GF-D8 (cell line): ENCODE measurements around the gene RBM17.
"Not testable (repeated sequence)": the region's sequence is repeated elsewhere in the genome, so short reads cannot be mapped to it uniquely, and the experiment has no call there.

Experiments used
- DNase-seq: peaks from one replicate; lab custom pipeline; 2025; lab: John Stamatoyannopoulos, UW

Gene RBM17

DNA sequence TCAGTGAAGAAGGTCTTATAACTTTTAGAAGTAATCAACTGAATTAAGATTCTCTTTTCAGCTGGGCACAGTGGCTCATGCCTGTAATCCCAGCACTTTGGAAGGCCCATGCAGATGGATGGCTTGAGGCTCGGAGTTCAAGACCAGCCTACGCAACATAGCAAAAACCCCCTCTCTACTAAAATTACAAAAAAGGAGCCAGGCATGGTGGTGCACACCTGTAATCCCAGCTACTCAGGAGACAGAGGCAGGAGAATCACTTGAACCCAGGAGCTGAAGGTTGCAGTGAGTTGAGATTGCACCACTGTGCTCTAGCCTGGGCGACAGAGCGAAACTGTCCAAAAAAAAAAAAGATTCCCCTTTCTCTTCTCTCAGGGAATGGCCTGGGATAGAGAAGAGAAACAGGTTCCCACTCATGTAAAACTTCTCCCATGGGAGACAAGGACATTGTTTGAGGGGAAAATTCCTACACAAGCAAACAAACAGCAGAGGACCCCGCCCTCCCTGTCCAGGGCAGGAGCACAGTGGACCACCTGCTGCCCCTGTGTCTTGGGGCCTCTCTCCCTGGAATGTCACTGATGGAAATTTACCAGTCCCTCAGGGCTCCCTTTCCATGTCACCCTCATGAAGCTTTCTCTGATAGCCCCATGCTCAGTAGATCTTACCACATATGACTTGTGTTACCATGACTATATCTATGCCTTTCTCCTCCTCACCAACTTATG, 32.3 kb upstream of the RBM17 start:
- no peak for DNase-seq

DNA sequence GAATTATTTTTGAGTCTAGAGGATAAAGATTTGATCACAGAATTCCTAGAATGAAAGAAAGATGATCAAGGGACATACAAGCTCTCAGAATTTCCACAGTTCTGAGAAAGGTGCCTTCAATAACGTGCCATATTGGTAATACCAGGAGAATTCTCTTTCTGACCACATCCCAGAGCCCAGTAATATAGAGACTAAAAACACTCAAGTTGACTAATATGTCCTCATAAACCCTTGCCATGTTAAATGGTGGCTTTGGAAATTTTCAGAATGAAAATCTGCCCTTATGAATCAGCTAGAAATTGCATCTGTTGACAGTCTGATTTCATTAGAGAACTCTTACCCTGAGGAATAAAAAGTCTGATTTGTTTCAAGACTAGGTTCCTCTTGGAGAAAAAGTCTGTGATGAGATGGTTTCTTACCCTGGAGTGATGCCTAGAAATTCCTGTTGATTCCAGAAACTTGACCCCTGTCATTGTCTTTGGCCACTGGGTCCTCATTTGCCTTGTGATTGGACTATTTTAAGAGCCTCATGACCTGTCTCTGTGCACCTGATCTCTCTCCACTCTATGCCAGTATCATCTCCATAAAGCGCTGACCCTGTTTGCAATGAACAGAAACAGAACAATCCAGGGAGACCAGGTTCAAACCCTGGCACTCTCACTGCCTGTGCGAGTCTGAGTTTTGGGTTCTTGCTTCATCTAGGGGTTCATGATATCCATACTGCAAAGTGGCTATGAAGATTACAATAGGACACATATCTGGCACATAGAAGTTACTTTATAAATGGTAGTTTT, 30.0 kb upstream of the RBM17 start:
- DNase-seq, result no peak

DNA sequence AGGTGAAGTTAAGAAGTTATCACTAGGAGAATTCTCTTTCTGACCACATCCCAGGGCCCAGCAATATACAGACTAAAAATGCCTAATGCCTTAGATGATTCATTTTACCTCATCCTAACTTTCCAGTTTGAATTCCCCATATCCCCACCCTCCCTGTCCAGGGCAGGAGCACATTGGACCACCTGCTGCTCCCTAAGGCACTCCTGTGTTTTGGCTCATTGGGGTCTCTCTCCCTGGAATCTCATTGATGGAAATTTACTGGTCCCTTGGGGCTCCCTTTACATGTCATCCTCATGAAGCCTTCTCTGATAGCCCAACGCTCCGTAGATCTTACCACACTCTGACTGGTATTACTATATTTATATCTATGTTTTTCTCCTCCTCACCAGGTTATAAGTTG, 29.3 kb upstream of the RBM17 start:
- no peak for DNase-seq

DNA sequence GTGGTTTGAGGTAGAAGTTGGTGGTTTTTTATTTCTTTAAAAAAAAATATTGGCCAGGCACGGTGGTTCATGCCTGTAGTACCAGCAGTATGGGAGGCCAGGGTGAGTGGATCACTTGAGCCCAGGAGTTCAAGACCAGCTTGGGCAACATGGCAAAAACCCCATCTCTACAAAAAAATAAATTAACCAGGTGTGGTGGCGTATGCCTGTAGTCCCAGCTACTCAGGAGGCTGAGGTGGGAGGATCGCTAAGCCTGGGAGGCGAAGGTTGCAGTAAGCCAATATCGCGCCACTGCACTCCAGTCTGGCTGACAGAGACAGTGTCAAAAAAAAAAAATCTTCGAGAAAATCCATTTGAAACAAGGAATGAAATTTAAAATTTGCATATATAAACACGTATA, 27.8 kb upstream of the RBM17 start:
- DNase-seq, result no peak

DNA sequence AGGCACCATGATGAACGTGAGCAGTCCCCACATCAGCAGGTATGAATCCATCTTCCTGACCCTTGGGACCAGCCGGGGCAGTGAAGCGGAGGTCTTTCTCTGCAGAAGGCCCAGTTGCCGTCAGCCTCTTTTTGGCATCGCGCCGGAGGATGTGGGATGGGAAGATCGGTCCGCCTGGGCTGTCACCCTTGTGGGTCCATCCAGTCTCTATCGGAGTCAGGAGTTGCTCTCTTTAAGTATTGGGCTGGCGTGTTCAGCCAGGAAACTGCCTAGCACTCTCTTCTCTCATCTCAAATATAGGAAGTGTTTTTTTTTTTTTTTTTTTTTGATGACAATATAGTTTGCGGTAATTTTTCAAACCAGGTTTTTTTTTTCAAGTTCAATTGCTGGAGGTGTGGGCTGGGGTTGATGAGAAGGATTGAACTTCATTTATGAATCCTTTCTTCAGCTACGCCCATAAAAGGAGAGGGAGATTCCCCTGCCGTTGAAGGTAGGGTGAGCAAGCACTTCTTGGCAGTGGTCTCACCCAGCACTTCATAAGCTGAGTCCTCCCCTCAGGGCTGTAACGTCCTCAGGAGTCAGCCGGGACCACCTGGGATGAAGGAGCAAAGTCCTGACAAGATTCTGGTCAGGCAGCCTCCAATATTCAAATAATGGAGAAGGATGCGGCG, 26.6 kb upstream of the RBM17 start, which contains the start of gene IL2RA:
Gene IL2RA (minus strand): TSS at position 267 of the 671 bp plus-strand sequence. CDS start 216 bp downstream, at position 51.
- no peak for DNase-seq

DNA sequence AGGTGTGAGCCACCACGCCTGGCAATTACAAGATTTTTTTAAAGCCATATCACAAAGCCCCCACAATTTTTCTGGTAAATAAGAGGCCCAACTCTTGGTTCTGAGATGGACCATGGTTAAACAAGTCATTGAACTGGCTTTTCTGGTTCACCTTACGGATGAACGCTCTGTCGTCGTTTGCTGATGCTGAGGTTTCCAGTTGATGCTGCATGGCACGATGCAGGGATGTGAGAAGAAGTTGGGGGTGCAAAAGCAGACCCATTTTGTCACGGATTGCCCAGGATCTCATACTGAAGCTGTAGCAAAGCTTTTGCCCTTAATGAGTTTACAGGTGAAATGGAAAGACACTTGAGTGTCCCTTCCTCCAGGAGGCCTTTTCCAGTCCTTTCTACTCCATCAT, 24.7 kb upstream of the RBM17 start:
- no peak for DNase-seq

DNA sequence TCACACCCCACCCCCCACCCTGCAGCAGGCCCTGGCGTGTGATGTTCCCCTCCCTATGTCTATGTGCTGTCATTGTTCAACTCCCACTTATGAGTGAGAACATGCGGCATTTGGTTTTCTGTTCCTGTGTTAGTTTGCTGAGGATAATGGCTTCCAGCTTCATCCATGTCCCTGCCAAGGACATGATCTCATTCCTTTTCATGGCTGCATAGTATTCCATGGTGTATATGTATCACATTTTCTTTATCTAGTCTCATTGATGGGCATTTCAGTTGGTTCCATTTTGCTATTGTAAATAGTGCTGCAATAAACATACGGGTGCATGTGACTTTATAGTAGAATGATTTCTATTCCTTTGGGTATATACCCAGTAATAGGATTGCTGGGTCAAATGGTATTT, 24.1 kb upstream of the RBM17 start:
- not testable (repeated sequence) for DNase-seq

DNA sequence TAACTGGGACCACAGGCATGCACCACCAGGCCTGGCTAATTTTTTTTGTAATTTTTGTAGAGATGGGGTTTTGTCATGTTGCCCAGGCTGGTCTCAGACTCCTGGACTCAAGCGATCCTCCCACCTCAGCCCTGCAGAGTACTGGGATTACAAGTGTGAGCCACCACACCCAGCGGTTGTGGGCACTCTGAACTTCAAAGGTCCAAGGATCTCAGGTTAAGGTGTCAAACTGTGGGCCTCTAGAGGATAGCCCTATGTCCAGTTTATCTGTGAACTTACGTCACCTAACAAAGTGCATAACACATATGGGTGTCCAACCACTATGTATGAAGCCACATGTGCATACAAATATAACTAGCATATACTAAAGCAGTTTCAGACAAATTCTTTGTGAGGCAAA, 23.4 kb upstream of the RBM17 start:
- no peak for DNase-seq

DNA sequence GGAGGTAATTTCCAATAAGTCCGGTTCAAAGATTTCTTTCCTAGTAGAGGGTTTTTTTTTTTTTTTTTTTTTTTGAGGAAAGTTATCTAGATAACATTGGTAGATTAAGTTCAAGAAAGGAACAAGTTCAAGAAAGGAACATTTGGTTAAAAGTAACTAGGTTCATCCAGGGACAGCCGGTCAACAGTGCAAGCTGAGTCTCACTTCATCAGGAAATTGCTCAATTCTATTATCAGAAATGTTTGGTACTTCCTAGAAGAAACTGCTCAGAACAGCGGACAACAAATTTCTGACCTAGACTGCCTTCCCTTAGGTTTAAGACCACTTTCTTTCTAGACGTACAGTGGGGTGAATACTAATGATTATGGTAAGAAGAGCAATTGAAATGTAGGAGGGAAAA, 23.0 kb upstream of the RBM17 start:
- peak; percentile 83 for DNase-seq

DNA sequence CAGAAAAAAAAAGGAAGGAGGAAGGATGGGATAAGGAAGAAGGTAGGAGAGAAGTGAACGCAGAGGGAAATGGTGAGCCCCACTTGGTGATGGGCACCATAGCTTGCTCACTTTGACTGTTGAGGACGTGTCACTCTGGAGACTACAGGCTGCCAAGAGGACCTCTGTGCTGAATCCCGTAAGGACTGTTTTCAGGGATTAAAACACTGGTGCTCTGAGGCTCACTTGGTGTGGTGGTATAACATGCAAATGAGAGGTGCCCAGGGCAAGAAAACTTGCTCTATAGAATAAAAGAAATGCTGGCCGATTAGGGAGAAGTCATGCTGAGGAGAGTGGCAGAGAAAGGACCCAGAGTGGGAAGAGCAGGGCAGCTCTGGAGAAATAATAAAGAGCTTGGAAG, 21.4 kb upstream of the RBM17 start:
- no peak for DNase-seq

DNA sequence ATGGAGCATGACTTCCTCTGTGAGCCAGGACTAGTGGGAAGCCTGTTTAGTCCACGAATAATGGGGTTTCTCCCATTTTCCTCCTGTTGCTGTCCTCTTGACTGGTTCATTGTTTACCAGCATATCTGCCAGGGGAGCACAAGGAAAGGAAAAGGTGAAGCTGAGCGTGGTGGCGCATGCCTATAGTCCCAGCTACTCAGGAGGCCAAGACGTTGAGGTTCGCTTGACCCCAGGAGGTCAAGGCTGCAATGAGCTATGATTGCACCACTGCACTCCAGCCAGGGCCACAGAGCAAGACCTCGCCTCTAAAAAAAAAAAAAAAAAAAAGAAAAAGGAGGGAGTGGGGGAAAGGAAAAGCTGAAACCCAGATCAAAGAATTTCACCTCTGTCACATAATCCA, 20.8 kb upstream of the RBM17 start:
- no peak for DNase-seq

DNA sequence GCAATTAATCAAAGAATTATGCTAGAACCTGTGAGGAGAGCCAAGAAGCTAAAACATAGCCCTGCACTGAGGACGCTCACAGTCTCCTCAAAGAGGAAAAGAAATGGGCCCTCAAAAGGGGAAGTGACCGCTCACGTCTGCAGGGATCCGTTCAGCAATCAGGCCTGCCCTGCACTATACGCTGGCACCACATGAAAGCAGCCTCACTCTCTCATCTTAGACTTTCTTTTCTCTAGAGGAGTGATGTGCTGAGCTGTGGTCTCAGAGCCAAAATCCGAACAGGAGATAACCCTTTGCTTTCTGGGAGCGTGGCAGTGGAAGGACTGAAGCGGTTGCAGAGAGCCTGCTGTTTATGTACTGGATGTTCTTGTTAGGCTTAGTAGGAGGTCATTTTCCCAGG, 20.4 kb upstream of the RBM17 start:
- peak; percentile 76 for DNase-seq

DNA sequence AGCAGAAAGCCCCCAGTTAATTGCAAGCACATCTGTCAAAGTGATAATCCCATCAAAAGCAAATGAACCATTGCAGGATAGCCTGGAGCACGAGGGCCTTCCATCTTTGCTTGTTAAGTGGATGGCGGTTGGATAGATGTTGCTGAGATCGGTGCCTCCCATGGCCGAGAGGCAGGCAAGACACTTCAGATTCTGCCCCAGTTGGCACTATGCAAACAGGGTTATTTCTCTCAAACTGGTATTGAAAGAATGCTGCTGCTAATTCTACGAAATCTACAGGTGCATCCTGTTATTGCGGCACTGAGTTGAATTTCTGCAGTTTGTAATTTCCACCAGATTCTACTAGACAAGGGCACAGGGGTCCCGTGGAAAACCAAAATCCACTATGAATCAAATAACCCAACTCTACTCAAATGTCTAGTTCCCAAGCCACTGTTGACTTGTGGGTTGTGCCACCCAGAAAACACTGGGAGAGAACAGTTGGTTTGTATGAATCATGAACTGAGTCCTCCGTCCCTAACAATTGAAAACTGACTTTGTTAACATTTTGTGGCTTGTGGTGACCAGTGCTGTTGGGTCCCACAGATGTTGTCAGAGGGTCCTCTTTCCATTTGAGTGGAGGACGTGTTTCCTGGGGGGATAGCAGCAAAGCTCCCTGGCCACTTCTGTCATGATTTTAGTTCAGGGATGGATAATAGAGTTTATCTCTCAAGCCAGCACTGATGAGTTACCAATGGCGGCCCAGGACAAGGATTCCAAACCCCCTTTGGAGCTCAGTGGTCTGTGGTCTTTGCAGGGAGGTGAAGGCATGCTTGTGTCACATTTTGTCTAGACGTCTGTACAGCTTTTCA, 19.5 kb upstream of the RBM17 start:
- peak; percentile 88 for DNase-seq

DNA sequence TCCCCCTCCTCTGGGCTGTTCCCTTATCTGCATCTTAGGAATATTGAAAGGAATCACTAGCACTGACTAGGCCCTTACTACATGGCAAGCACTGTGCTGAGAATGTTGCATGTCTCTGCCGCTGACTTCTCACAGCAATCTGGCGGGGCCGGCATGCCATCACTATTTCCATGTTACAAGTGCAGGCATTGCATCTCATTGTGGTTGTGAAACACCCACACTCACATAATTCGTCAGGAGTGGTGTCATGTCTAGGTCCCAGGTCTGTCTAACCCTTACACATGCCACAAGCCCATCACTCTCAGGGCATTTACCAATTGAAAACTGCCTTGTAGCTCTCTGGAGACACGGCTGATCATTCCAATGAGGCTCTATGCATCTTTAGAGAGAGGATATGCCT, 18.2 kb upstream of the RBM17 start:
- no peak for DNase-seq

DNA sequence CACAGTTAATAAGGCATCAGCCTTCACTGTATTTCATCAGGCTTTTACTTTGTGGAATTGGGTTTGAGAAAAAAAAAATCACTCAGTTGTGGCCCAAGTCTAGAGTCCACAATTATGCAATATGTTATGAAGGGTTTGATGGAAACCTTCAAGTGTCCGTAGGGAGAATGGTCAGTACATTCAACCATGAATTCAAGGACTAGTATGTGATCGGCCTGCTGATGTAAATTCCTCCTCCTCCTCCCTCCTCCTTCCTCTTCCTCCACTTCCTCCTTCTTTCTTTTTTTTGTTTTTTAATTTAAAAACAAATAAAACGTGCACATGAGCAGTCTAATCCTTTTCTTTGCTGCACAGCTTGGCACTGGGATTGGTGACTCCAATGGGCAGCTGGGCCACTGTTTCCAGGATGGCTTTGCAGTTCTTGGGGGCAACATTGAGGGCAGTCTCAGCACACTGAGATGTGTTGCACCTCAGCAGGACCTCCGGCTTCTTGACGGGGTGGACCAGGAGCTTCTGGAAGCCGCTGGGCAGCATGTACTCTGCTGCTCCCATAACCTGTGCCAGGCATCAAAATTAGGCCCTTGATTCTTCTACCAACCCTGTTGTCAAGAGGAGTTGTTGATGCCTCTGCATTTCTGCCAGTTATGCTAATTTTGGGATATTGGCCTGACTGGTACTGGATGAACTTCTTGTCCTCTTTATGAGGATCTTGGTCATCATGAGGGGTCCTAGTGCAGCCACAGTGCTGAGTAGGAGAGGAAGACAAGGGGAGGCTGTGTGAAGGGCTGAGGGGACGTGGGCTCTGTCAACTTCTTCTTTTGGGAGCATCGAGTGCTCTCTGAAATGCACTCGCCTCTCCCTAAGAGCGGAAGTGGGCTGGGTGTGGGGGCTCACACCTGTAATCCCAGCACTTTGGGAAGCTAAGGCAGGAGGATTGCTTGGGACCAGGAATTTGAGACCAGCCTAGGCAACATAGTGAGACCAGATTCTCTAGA, 17.4 kb upstream of the RBM17 start:
- peak; percentile 33 for DNase-seq

DNA sequence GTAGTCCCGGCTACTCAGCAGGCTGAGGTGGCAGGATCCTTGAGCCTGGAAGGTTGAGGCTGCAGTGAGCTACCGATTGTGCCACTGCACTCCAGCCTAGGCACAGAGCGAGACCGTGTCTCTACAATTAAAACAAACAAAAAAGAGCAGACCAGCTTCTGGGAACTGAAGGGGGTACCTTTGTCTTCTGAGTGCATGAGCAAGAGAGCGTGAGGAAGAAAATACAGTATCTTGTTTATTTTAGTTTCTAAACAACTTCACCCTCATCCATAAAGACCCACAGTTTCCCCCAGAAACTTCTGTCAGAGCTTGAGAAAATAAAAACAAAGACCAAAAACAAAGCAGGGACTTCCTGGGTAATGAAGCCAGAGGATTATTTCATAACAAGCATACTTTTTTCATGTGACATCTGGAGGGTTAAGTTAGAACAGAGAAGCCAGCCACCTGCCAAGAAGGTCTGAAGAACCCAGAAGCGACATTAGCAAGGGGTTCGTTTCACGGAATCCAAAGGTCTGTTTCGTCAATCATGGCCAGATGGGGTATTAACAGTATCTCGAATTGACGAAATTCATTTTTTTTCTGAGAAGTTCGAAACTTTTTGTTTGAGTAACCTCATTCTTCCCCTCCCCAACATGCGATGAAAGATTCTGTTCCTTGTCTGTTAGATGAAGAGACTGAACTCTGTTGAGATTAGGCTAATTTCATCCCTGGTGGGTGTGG, 16.5 kb upstream of the RBM17 start:
- peak; percentile 83 for DNase-seq

DNA sequence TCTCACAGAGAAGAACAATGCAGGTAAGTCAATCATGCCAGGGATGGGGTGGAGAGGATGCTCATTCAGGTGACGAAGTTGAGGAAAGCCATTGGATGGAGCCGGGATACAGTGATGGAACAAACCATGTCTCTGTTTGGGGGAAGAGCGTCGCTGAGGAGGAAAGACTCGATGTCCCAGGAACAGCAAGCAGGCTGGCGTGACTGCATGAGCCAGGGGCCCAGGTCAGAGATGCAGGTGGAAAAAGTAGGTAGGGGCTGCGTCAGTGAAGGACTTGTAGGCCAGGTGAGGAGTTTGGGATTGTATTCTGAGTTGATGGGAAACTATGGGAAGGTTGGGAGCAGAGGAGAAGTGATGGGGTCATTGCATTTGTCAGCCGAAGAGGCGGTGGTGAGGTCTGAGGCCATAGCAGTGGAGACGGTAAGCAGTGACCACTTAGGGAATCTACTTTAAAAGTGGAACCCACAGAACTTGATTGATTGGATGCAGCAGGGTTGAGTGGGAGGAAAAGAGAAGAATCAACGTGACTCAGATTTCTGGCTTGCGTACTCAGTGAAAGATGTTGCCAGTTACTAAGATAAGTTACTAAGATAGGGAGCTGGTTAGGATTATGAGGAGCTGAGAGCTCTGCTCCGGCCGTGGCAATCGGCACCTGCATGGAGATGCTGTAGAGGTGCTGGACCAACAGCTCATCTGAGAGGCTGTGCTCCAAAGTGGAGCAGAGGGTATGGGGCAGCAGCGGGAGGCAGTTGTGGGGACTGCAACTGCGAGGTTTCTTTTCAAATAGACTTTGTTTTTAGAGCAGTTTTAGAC, 14.1 kb upstream of the RBM17 start:
- no peak for DNase-seq

DNA sequence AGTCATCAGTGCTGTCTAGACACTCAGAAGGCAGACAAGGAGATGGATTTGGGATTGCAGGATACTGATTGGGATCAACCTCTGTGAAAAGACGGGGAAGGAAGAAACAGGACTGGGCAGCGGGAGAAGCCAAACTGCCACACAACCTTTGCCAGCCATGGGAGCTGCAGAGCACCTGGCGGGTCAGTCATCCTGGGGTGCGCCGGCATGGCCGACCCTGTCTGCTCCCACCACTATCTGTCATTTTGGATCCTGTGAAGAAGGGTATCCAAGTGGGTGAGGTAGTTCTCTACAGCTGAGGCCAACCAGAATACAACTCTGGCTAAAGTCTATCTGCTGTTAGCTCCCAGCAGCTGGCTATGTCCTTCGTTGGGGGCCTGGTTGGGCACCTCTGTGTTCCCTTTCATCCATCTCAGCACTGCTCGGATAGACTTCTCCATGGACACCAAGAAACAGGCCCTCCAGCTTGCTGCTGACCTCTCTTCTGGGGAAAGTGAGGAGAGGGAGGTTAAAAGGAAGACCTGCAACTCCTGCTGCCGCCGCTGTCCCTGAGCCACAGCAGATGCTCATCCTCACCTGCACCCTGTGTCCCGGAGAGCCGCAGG, 11.7 kb upstream of the RBM17 start:
- no peak for DNase-seq

DNA sequence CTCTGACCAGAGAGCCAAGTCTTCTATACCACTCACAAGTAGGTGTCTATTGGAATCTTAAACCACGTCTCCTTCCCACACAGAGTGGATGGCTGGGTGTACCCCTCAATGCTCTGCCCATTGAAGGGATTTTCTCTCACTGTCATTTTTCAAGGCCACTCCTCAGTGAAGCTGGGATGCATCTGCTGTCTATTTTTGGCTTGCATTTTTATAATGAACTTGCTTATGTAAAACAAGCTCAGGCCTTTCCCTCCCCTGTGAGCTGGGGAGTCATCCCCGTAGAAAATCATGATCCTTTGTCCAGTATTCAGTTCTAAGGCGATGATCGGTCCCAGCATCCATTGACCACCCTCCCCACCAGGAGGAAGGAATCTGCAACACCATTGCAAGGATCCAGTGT, 9.8 kb upstream of the RBM17 start:
- DNase-seq, result no peak
